Daoy (cell line): ENCODE measurements around the gene FPR2. TPM values are rescaled to one million over a fixed set of nuclear protein-coding genes. Genes with fewer than 3 reads are reported as not detected.
A peak's percentile ranks its signal among the peaks of the same experiment; 100 is the strongest.
"Not testable (repeated sequence)": the region's sequence is repeated elsewhere in the genome, so short reads cannot be mapped to it uniquely, and the experiment has no call there.

Experiments used
- DNase-seq: peaks from one replicate; pipeline ENCODE4 v3.0.0-alpha.2; 2015; ENCODE audit warnings: low read depth
- total RNA-seq: library from RNA; depleted of rRNA; stranded (reverse); fragments of >200 nt; shearing (Covaris generic); gene quantifications from 2 replicates; pipeline ENCODE4 v1.2.3, GENCODE V29; 2014

Gene FPR2
- total RNA-seq, 1 experiment from 2014 or later = not detected

GRCh38 chr19:51739466-51740213, 21.3 kb upstream of the FPR2 start:
- peak; percentile 82 for DNase-seq

- DNase-seq = no peak
These were observed 20.6 kb upstream of the FPR2 start for GRCh38 chr19:51740356-51740755.

- DNase-seq = peak; percentile 97
These were observed 18.2 kb upstream of the FPR2 start for GRCh38 chr19:51742789-51743188.

GRCh38 chr19:51743405-51743804, 17.6 kb upstream of the FPR2 start:
- DNase-seq = peak; percentile 93

- DNase-seq = no peak
These were observed 14.2 kb upstream of the FPR2 start for GRCh38 chr19:51746731-51747130.

- peak; percentile 93 for DNase-seq
These were observed 11.0 kb upstream of the FPR2 start for GRCh38 chr19:51749979-51750378.

GRCh38 chr19:51750400-51751094, 10.4 kb upstream of the FPR2 start:
- peak; percentile 82 for DNase-seq

GRCh38 chr19:51751655-51752054, 9.3 kb upstream of the FPR2 start, which contains the start of gene FPR1:
Gene FPR1, minus strand, starts transcription at chr19:51751878. Its CDS starts 4,884 bp downstream, at chr19:51746994.
- DNase-seq = peak; percentile 89

- no peak for DNase-seq
These were observed 6.9 kb upstream of the FPR2 start for GRCh38 chr19:51754109-51754508.

- DNase-seq = no peak
These were observed 6.2 kb upstream of the FPR2 start for GRCh38 chr19:51754770-51755169.

GRCh38 chr19:51755571-51755970, 5.4 kb upstream of the FPR2 start:
- DNase-seq = no peak

GRCh38 chr19:51761696-51762095, 716 bp downstream of the FPR2 start:
- no peak for DNase-seq

GRCh38 chr19:51765086-51765485, 4.1 kb downstream of the FPR2 start:
- no peak for DNase-seq

- no peak for DNase-seq
These were observed 5.5 kb downstream of the FPR2 start for GRCh38 chr19:51766461-51766860.

- DNase-seq = peak; percentile 18
These were observed 10.6 kb downstream of the FPR2 start for GRCh38 chr19:51771376-51772130.

GRCh38 chr19:51772977-51773376, 12.0 kb downstream of the FPR2 start:
- DNase-seq = peak; percentile 19

GRCh38 chr19:51776561-51776960, 15.6 kb downstream of the FPR2 start:
- DNase-seq = not testable (repeated sequence)

- peak; percentile 91 for DNase-seq
These were observed 16.8 kb downstream of the FPR2 start for GRCh38 chr19:51777570-51778462.

- DNase-seq = no peak
These were observed 18.2 kb downstream of the FPR2 start for GRCh38 chr19:51779181-51779580.

- DNase-seq = no peak
These were observed 18.7 kb downstream of the FPR2 start for GRCh38 chr19:51779703-51780102.

GRCh38 chr19:51780270-51780669, 19.3 kb downstream of the FPR2 start:
- no peak for DNase-seq
